Measurements from ENCODE around the gene BCL11B. TPM values are rescaled to one million over a fixed set of nuclear protein-coding genes. Genes with fewer than 3 reads are reported as not detected.

BCL11B gene
- total RNA-seq, 1 experiment from 2014 or later, result 0.05 TPM

DNA sequence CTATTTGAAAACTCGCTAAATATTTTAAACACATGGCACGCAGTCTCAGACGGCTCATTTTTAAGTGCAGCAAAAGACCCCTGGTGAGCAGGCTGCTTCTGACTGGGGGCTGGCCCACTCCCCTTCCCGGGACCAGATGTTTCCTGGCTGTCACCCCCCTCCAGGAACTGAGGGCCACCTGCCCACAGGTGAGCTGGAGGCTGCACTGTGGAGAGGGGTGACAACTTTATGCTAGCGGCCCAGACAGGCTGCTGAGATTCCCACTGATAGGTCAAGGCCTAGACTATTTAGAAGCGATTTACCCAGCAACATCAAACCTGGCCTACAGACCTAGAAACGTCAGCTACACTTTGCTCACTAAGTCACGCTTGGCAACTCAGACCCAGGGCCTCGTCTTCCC, 92.1 kb downstream of the BCL11B start:
- TF ChIP-seq, protein P1, sequence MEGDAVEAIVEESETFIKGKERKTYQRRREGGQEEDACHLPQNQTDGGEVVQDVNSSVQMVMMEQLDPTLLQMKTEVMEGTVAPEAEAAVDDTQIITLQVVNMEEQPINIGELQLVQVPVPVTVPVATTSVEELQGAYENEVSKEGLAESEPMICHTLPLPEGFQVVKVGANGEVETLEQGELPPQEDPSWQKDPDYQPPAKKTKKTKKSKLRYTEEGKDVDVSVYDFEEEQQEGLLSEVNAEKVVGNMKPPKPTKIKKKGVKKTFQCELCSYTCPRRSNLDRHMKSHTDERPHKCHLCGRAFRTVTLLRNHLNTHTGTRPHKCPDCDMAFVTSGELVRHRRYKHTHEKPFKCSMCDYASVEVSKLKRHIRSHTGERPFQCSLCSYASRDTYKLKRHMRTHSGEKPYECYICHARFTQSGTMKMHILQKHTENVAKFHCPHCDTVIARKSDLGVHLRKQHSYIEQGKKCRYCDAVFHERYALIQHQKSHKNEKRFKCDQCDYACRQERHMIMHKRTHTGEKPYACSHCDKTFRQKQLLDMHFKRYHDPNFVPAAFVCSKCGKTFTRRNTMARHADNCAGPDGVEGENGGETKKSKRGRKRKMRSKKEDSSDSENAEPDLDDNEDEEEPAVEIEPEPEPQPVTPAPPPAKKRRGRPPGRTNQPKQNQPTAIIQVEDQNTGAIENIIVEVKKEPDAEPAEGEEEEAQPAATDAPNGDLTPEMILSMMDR (IDR thresholded peaks at IDR 0.05; ENCODE audit: insufficient read depth in 1 of 2, low read depth in 1 of 2, low read length in 1 of 2, severe bottlenecking in 1 of 2, unreplicated experiment in 1 of 2), result no peak
- no peaks in the 10 kb centered on the region for H3K36me3 Mint-ChIP-seq (ENCODE audit: insufficient read depth, unreplicated experiment)
- Histone ChIP-seq H3K9me3 (no peaks in the 10 kb centered on the region), H3K4me3 (ENCODE audit: low read depth, low read length) (no peak overlapping the region), H3K27me3 (replicated peaks; ENCODE audit: control insufficient read depth, insufficient read depth, low read length) (no peaks in the 10 kb centered on the region), H3K36me3 (ENCODE audit: control insufficient read depth, insufficient read depth, low read length) (no peaks in the 10 kb centered on the region), H3K4me1 (no peaks in the 10 kb centered on the region)
- intact Hi-C loops (cut with micrococcal nuclease; ENCODE audit: unreplicated experiment), result no loop called here
- BruUV-seq (replicated peaks), result no TSS peak
- no peaks in the 10 kb centered on the region for H3K4me1 Mint-ChIP-seq (ENCODE audit: low read depth, unreplicated experiment)
- no peak overlapping the region for H3K4me3 Mint-ChIP-seq (ENCODE audit: unreplicated experiment)
- no peak for DNase-seq
- ChIA-PET POLR2A (no interaction called here), CTCF (no interaction called here)
- no peaks in the 10 kb centered on the region for H3K27me3 Mint-ChIP-seq (ENCODE audit: insufficient read depth, unreplicated experiment)
- no peaks in the 10 kb centered on the region for H3K9me3 Mint-ChIP-seq (ENCODE audit: unreplicated experiment)
- H3K27ac Mint-ChIP-seq (ENCODE audit: unreplicated experiment), result no peak overlapping the region

DNA sequence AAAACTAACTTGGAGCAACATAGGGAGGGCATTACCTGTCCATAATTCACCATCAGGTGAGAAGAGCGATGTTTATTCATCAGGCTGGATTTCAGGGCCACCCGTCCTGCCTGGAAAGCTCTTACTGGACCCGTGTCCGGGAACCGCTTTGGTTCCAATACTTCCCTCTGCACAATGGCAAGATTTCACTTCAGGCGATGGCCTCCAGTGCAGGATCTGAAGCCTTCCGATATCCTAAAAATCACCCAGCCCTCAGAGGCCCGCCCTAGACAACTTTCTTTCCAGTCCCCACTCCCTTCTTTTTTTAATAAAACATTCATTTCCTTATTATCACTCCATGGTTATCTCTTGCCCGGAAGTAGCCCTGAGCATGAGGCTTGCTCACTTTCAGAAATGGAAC, 92.5 kb downstream of the BCL11B start:
- Mint-ChIP-seq H3K4me3 (ENCODE audit: unreplicated experiment) (no peak overlapping the region), H3K4me1 (ENCODE audit: low read depth, unreplicated experiment) (no peaks in the 10 kb centered on the region), H3K27me3 (ENCODE audit: insufficient read depth, unreplicated experiment) (no peaks in the 10 kb centered on the region), H3K27ac (ENCODE audit: unreplicated experiment) (no peak overlapping the region), H3K9me3 (ENCODE audit: unreplicated experiment) (no peaks in the 10 kb centered on the region), H3K36me3 (ENCODE audit: insufficient read depth, unreplicated experiment) (no peaks in the 10 kb centered on the region)
- POLR2A ChIA-PET, result no interaction called here
- Histone ChIP-seq H3K9me3 (no peaks in the 10 kb centered on the region), H3K4me1 (no peaks in the 10 kb centered on the region), H3K36me3 (ENCODE audit: control insufficient read depth, insufficient read depth, low read length) (no peaks in the 10 kb centered on the region), H3K27me3 (replicated peaks; ENCODE audit: control insufficient read depth, insufficient read depth, low read length) (no peaks in the 10 kb centered on the region), H3K4me3 (ENCODE audit: low read depth, low read length) (no peak overlapping the region)
- intact Hi-C loops (cut with micrococcal nuclease; ENCODE audit: unreplicated experiment), result no loop called here
- no TSS peak for BruUV-seq (replicated peaks)
- CTCF ChIA-PET, result no interaction called here
- no peak for DNase-seq
- TF ChIP-seq, protein P1 (IDR thresholded peaks at IDR 0.05; ENCODE audit: insufficient read depth in 1 of 2, low read depth in 1 of 2, low read length in 1 of 2, severe bottlenecking in 1 of 2, unreplicated experiment in 1 of 2), result no peak

DNA sequence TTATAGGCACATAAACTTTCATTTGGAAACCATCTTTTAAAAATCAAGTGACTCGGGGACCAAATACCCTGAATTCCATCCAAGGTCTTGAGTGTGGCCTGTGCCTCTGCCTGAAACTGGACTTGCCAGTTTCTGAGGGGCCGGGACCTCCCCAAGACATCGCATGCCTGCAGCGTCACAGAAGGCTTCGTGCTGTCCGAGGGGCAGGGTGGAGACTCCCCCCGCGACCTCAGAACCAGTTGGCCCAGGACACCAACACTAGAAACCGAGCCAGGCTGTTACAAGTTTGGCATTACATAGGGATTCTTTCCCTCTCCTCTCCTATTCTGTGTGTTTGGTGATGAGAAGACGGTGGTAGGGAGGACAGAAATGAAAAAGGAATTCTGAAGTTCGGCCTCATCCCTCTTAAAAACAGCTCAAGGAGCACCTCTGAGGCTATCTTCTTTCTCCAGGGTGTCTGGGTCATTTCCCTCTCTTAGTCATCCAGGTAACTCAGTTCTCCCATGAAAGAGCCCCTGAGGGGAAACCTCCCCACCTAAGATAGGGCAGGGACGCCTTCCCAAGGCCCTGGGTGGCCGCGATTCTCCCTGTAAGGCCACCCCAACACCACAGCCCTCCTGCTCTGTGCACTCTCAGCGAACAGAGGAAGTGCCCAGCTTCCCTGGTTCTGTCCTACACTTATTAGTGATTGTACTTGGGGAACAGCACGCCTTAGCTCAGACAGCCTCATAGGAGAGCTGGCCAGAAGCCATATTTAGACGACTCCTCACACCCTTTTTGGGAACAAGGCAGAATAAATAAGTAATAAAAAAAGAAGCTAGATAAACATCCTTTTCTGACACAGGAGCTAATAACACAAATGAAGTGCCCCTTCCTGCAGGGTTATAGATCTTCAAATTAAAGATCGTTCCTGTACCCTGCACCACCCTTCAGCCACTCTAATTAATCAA, 93.8 kb downstream of the BCL11B start:
- Mint-ChIP-seq H3K4me3 (ENCODE audit: unreplicated experiment) (no peak overlapping the region), H3K27me3 (ENCODE audit: insufficient read depth, unreplicated experiment) (no peaks in the 10 kb centered on the region), H3K36me3 (ENCODE audit: insufficient read depth, unreplicated experiment) (no peaks in the 10 kb centered on the region), H3K9me3 (ENCODE audit: unreplicated experiment) (no peaks in the 10 kb centered on the region), H3K27ac (ENCODE audit: unreplicated experiment) (no peak overlapping the region), H3K4me1 (ENCODE audit: low read depth, unreplicated experiment) (no peaks in the 10 kb centered on the region)
- H3K4me3 ChIP-seq (ENCODE audit: low read depth, low read length), result no peak overlapping the region
- no TSS peak for BruUV-seq (replicated peaks)
- ChIA-PET CTCF (no interaction called here), POLR2A (no interaction called here)
- H3K4me1 ChIP-seq, result no peaks in the 10 kb centered on the region
- no peaks in the 10 kb centered on the region for H3K9me3 ChIP-seq
- H3K27me3 ChIP-seq (replicated peaks; ENCODE audit: control insufficient read depth, insufficient read depth, low read length), result no peaks in the 10 kb centered on the region
- intact Hi-C loops (cut with micrococcal nuclease; ENCODE audit: unreplicated experiment), result no loop called here
- H3K36me3 ChIP-seq (ENCODE audit: control insufficient read depth, insufficient read depth, low read length), result no peaks in the 10 kb centered on the region
- TF ChIP-seq, protein P1 (IDR thresholded peaks at IDR 0.05; ENCODE audit: insufficient read depth in 1 of 2, low read depth in 1 of 2, low read length in 1 of 2, severe bottlenecking in 1 of 2, unreplicated experiment in 1 of 2), result no peak
- DNase-seq, result no peak
